NCI-H1092 treated with DMSO at 0.1 percent for 48 hours (cell line): Measurements from ENCODE around the gene CDHR2.
A peak's percentile ranks its signal among the peaks of the same experiment; 100 is the strongest.

ENCODE experiments used
- DNase-seq: peaks from one replicate; lab custom pipeline; 2025; lab: John Stamatoyannopoulos, UW

Gene CDHR2

GRCh38 chr5:176639208-176639607 is 90.1 kb downstream of the CDHR2 start:
- no peak for DNase-seq

GRCh38 chr5:176639981-176640380 is 90.8 kb downstream of the CDHR2 start:
- peak; percentile 62 for DNase-seq

DNA sequence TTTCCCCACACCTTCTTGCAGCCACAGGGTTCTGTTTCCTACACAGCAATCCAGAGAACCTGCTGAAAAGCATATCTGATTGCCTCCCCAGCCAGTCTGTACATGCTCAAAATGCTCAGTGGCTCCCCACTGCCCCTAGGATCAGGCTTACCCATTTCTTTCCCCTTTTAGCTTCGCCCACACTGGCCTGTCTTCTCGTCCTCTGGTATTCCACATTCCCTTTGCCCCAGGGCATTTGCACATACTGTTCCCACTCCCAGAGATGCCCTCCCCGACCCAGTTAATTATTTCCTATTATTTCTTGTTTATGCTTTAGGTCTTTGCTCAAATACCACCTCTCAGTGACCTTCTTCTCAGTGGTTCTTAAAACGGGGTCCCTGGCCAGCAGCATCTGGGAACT is 91.5 kb downstream of the CDHR2 start:
- DNase-seq, result no peak

- DNase-seq, result no peak
Observed at GRCh38 chr5:176642675-176643490, 93.7 kb downstream of the CDHR2 start.

DNA sequence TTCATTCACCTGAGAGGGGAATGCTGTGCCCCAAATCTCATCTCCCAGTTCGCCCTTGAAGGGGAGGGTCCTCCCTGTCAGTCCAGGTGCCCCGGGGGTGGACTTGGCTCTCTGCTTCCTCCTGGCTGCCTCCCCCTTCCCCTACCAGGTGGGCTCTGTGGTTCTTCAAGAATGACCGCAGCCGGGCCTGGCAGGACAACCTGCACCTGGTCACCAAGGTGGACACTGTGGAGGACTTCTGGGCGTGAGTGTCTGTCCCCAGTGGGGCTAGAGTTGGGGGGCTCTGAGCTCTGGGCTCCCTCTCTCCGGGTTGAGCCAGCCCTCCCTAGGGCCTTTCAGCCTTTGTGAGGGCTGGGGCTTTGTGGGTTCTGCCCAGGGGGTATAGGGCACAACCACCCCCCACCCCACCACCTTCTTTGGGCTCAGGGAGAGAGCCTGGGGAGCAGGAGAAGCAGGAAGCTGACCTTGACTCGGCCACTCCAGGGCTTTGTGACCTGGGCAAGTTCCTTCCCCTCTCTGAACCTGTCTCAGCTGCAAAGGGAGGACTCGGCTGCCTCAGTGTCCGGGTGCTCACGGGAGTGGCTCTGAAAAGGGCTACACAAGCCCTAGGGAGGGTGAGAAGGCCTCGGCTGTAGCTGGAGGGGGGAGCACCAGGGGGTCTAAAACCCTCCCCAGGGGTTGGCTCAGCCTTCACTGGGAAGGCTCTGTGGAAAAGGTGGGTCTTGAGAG is 94.5 kb downstream of the CDHR2 start:
- no peak for DNase-seq

- DNase-seq, result no peak
Observed at GRCh38 chr5:176644294-176644693, 95.2 kb downstream of the CDHR2 start.

DNA sequence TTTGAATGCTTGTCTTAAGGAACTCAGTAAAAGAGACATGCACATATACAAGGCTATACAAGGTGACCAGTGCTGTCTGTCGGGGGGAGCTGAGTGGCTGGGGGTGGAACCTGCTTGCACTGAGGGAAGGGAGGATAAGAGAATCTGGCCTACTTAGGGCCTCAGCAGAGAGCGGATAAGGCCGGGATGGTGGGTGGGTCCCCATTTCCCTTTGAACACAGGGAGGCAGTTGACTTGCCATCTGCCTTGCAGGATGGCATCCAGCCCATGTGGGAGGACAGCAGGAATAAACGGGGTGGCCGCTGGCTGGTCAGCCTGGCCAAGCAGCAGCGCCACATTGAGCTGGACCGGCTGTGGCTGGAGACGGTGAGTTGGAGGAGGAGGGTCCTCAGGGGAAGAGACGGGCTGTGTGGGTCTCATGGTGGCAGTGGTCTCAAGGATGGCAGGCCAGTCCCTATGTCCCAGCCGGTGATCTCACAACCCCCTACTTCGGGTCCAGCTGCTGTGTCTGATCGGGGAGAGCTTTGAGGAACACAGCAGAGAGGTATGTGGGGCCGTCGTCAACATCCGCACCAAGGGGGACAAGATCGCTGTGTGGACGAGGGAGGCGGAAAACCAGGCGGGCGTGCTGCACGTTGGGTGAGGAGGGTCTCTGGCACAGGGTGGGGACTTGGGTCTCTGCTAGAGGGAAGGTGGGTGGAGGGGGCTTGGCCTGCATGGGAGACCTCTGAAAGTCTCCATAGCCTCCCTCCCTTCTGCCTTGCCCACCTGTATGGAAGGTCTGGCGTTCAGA is 95.9 kb downstream of the CDHR2 start:
- DNase-seq, result no peak
